H1 (cell line): Measurements from ENCODE around the gene MYLK2.

Source experiments
- CTCF ChIP-seq, 3 experiments: IDR thresholded peaks; 1 replicate in 2 of 3; 2 replicates in 1 of 3; pipeline versions ENCODE4 v1.5.1 to v1.6.1; 2011; ENCODE audit warnings: low read length in 3 of 3, mild to moderate bottlenecking in 3 of 3, inconsistent platforms in 2 of 3, low read depth in 1 of 3, moderate library complexity in 1 of 3; ENCODE audit not compliant: insufficient read depth in 1 of 3; ENCODE audit errors: control extremely low read depth in 1 of 3
- POLR2A ChIP-seq, 2 experiments: IDR thresholded peaks; 1 replicate in 1 of 2; 2 replicates in 1 of 2; pipeline ENCODE4 v1.6.1; 2011; ENCODE audit warnings: low read depth in 2 of 2, low read length in 2 of 2, mild to moderate bottlenecking in 2 of 2; ENCODE audit errors: control extremely low read depth in 1 of 2

- TF ChIP-seq CTCF (IDR thresholded peaks at IDR 0.05; ENCODE audit: control extremely low read depth in 1 of 3, insufficient read depth in 1 of 3, low read depth in 1 of 3, low read length in 3 of 3): no peak
- TF ChIP-seq POLR2A (IDR thresholded peaks at IDR 0.05; ENCODE audit: control extremely low read depth in 1 of 2, low read depth in 2 of 2, low read length in 2 of 2): no peak
Measured at GRCh38 chr20:31823360-31824124, 4.4 kb downstream of the MYLK2 start.
